Nephron progenitor cell (in vitro differentiated cells): ENCODE data around the gene CDH5.
A peak's percentile ranks its signal among the peaks of the same experiment; 100 is the strongest.

Experiments used
- DNase-seq: peaks from one replicate; pipeline ENCODE4 v3.0.0; 2021
- H3K27ac Mint-ChIP-seq: 2 replicates; pipeline ENCODE4 v1.8.0; 2021; ENCODE audit warnings: mild to moderate bottlenecking, moderate library complexity, mixed read lengths
- H3K27me3 Mint-ChIP-seq: 2 replicates; pipeline ENCODE4 v1.8.0; 2021; ENCODE audit warnings: mild to moderate bottlenecking, low read depth, mixed read lengths; ENCODE audit not compliant: poor library complexity
- H3K36me3 Mint-ChIP-seq: 2 replicates; pipeline ENCODE4 v1.8.0; 2021; ENCODE audit warnings: low read depth, mixed read lengths
- H3K4me1 Mint-ChIP-seq: 2 replicates; pipeline ENCODE4 v1.8.0; 2021; ENCODE audit warnings: mixed read lengths
- H3K4me3 Mint-ChIP-seq: 2 replicates; pipeline ENCODE4 v1.8.0; 2021; ENCODE audit warnings: mild to moderate bottlenecking, moderate library complexity, mixed read lengths
- H3K9me3 Mint-ChIP-seq: 2 replicates; pipeline ENCODE4 v1.8.0; 2021; ENCODE audit warnings: mild to moderate bottlenecking, moderate library complexity, mixed read lengths
- CTCF ChIP-seq: fragments of 200-600 bp; sonication (generic); IDR thresholded peaks from 2 replicates; pipeline ENCODE4 v1.5.0; 2021; ENCODE audit warnings: antibody characterized with exemption

The CDH5 gene

DNA sequence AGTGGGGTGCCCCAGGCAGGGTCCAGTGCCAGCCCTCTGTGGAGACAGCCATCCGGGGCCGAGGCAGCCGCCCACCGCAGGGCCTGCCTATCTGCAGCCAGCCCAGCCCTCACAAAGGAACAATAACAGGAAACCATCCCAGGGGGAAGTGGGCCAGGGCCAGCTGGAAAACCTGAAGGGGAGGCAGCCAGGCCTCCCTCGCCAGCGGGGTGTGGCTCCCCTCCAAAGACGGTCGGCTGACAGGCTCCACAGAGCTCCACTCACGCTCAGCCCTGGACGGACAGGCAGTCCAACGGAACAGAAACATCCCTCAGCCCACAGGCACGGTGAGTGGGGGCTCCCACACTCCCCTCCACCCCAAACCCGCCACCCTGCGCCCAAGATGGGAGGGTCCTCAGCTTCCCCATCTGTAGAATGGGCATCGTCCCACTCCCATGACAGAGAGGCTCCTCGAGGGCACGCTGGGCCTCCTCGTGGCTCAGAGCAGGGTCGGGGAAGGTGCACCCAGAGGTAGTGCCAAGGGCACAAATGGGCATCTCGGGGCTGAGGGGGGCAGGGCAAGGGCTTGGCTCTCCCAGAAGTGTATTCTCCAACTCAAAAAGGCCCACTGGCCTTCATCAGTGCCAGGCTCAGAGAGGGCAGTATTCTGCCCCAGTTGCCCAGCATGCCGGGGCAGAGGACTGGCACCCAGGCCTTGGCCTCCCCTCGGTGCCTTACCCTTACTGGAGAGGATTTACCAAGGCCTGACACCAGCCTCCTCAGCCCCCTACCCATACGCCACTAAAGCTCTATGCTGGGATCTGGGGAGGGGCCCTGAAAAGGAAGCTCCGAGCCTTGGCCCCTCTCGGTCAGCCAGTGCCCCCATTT lies at the start of gene CDH5:
Gene CDH5, plus strand, starts transcription at position 259 of the 867 bp plus-strand sequence. CDS start 12,647 bp downstream, outside the sequence.
- Mint-ChIP-seq H3K9me3 (no peaks in the 10 kb centered on the region), H3K4me1 (peaks cover 36% of the 10 kb centered on the region), H3K27me3 (peaks cover 5% of the 10 kb centered on the region), H3K27ac (no peak within 1 kb of the TSS), H3K4me3 (no peak within 1 kb of the TSS), H3K36me3 (no peaks in the 10 kb centered on the region)
- no peak for DNase-seq
- TF ChIP-seq CTCF: no peak

DNA sequence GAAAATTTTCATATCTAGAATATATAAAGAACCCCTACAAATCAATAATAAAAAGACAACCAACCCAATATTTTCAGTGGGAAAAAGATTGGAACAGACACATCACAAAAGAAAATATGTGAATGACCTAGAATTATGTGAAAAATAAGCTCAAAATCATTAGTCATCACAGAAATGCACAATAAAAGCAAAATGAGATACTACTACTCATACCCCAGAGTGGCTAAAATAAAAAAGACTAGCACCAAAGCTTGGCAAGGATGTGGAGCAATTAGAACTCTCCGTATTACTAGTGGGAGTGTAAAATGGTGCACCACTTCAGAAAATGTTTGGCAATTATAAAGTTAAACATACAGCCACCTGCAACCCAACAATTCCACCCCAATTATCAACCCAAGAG lies 48.0 kb upstream of the CDH5 start:
- H3K9me3 Mint-ChIP-seq: no peaks in the 10 kb centered on the region
- H3K27me3 Mint-ChIP-seq: peaks cover 37% of the 10 kb centered on the region
- no peak overlapping the region for H3K4me3 Mint-ChIP-seq
- H3K27ac Mint-ChIP-seq: no peak overlapping the region
- DNase-seq: no peak
- TF ChIP-seq CTCF: no peak
- H3K36me3 Mint-ChIP-seq: no peaks in the 10 kb centered on the region
- peaks cover 11% of the 10 kb centered on the region for H3K4me1 Mint-ChIP-seq

DNA sequence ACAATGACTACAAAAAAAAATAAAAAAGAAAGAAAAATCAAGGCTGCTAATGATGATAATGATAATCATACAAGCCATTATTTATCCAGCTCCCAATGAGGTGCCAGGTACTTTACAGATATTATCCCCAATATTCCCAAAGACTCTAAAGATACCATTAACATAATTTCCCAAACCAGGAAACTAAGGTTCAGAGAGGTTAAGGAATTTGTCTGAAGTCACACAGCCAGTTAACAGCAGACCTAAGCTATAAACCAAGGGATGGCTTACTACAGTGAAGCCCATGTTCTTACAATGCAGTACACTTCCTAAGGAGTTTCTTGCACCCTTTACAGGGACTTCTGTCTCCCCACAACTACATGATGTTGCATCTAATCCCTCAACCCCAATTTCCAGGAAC lies 45.7 kb upstream of the CDH5 start:
- DNase-seq: no peak
- TF ChIP-seq CTCF: no peak
- Mint-ChIP-seq H3K27ac (no peak overlapping the region), H3K27me3 (peaks cover 28% of the 10 kb centered on the region), H3K36me3 (no peaks in the 10 kb centered on the region), H3K9me3 (no peaks in the 10 kb centered on the region), H3K4me1 (no peaks in the 10 kb centered on the region), H3K4me3 (no peak overlapping the region)

DNA sequence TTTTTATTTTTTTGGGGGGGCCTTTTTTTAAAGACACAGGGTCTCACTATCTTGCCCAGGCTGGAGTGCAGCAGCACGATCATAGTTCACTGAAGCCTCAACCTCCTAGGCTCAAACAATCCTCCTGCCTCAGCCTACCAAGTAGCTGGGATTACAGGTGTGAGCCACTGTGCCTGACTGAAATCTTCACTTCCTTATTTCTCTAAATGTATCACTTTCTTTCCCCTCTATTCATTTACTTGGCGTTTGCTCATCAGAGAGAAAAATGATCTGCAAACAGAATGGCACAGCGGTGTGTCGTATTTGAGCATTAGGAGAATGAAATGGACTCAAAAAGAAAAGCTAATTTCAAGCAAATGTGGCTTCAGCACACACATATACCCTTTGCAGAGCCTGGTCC lies 44.3 kb upstream of the CDH5 start:
- DNase-seq: no peak
- Mint-ChIP-seq H3K27me3 (peaks cover 25% of the 10 kb centered on the region), H3K36me3 (no peaks in the 10 kb centered on the region), H3K4me3 (no peak overlapping the region), H3K27ac (no peak overlapping the region), H3K4me1 (peaks cover 13% of the 10 kb centered on the region), H3K9me3 (no peaks in the 10 kb centered on the region)
- TF ChIP-seq CTCF: no peak

- Mint-ChIP-seq H3K4me3 (no peak overlapping the region), H3K27me3 (peaks cover 19% of the 10 kb centered on the region), H3K9me3 (no peaks in the 10 kb centered on the region), H3K36me3 (no peaks in the 10 kb centered on the region), H3K4me1 (peaks cover 20% of the 10 kb centered on the region), H3K27ac (no peak overlapping the region)
- peak; percentile 29 for TF ChIP-seq CTCF
- DNase-seq: peak; percentile 44
Measured at GRCh38 chr16:66324815-66325515, 41.5 kb upstream of the CDH5 start.
